Neuronal stem cell (in vitro differentiated cells): ENCODE measurements around the gene BPHL.
"Not testable (repeated sequence)": the region's sequence is repeated elsewhere in the genome, so short reads cannot be mapped to it uniquely, and the experiment has no call there.

Experiments used
- DNase-seq: peaks from one replicate; pipeline ENCODE4 v3.0.0-alpha.2; 2013; ENCODE audit warnings: low spot score
- H2AFZ ChIP-seq: one replicate; pipeline ENCODE4 v1.6.1; 2013; ENCODE audit warnings: mild to moderate bottlenecking, low read length, inconsistent platforms
- H2AK5ac ChIP-seq: 2 replicates; pipeline ENCODE4 v1.6.1; 2013; ENCODE audit warnings: low read depth, mild to moderate bottlenecking, inconsistent platforms, low read length, moderate library complexity, mixed read lengths
- H2BK120ac ChIP-seq: 2 replicates; pipeline ENCODE4 v1.6.1; 2013; ENCODE audit warnings: low read depth, mild to moderate bottlenecking, inconsistent platforms, low read length, moderate library complexity, mixed read lengths
- H2BK12ac ChIP-seq: one replicate; pipeline ENCODE4 v1.6.1; 2013; ENCODE audit warnings: low read length, inconsistent platforms
- H2BK15ac ChIP-seq: 2 replicates; pipeline ENCODE4 v1.6.1; 2013; ENCODE audit warnings: mild to moderate bottlenecking, low read length, inconsistent platforms, mixed read lengths
- H2BK5ac ChIP-seq: one replicate; pipeline ENCODE4 v1.6.1; 2013; ENCODE audit warnings: inconsistent platforms, mild to moderate bottlenecking, low read length, moderate library complexity
- H3K14ac ChIP-seq: one replicate; pipeline ENCODE4 v1.6.1; 2013; ENCODE audit warnings: low read length, inconsistent platforms
- H3K18ac ChIP-seq: 2 replicates; pipeline ENCODE4 v1.6.1; 2013; ENCODE audit warnings: low read length, inconsistent platforms
- H3K23ac ChIP-seq: 2 replicates; pipeline ENCODE4 v1.6.1; 2013; ENCODE audit warnings: low read depth, mild to moderate bottlenecking, mixed read lengths, low read length, inconsistent platforms; ENCODE audit not compliant: poor library complexity
- H3K27ac ChIP-seq: replicated peaks from 3 replicates; pipeline ENCODE4 v1.5.1; 2013; ENCODE audit warnings: low read length, inconsistent platforms
- H3K27me3 ChIP-seq, 3 experiments: 2 replicates each; pipeline ENCODE4 v1.6.1; 2013; ENCODE audit warnings: low read length in 3 of 3, mild to moderate bottlenecking in 2 of 3, inconsistent platforms in 1 of 3, low read depth in 1 of 3, mixed read lengths in 1 of 3, moderate library complexity in 1 of 3; ENCODE audit not compliant: control insufficient read depth in 3 of 3, insufficient read depth in 3 of 3
- H3K36me3 ChIP-seq, 2 donors: replicated peaks in 1 of 2; 2 replicates each; pipeline ENCODE4 v1.6.1; 2013; ENCODE audit warnings: low read length in 2 of 2; ENCODE audit not compliant: control insufficient read depth in 2 of 2, insufficient read depth in 2 of 2
- H3K4ac ChIP-seq: 2 replicates; pipeline ENCODE4 v1.6.1; 2013; ENCODE audit warnings: inconsistent platforms, mild to moderate bottlenecking, low read length, moderate library complexity
- H3K4me1 ChIP-seq, 2 donors: 1 replicate in 1 of 2; 2 replicates in 1 of 2; pipeline ENCODE4 v1.6.1; 2013; ENCODE audit warnings: low read length in 2 of 2, low read depth in 1 of 2; ENCODE audit not compliant: control insufficient read depth in 2 of 2, insufficient read depth in 1 of 2
- H3K4me2 ChIP-seq: one replicate; pipeline ENCODE4 v1.6.1; 2013; ENCODE audit warnings: mild to moderate bottlenecking, low read length, inconsistent platforms; ENCODE audit not compliant: insufficient read depth, poor library complexity, severe bottlenecking
- H3K4me3 ChIP-seq, 2 donors: 2 replicates each; pipeline ENCODE4 v1.5.1; 2013; ENCODE audit warnings: low read length in 2 of 2, mild to moderate bottlenecking in 2 of 2, inconsistent platforms in 1 of 2, moderate library complexity in 1 of 2
- H3K79me1 ChIP-seq: one replicate; pipeline ENCODE4 v1.6.1; 2013; ENCODE audit warnings: low read depth, mild to moderate bottlenecking, inconsistent platforms, low read length, moderate library complexity
- H3K9ac ChIP-seq: one replicate; pipeline ENCODE4 v1.6.1; 2013; ENCODE audit warnings: mild to moderate bottlenecking, low read depth, low read length, inconsistent platforms; ENCODE audit not compliant: poor library complexity
- H3K9me3 ChIP-seq, 2 donors: replicated peaks in 1 of 2; 2 replicates each; pipeline versions ENCODE3 to v1.6.1; 2013; ENCODE audit warnings: low read length in 2 of 2, mild to moderate bottlenecking in 2 of 2, inconsistent platforms in 1 of 2, low read depth in 1 of 2, mixed read lengths in 1 of 2, moderate library complexity in 1 of 2; ENCODE audit not compliant: control insufficient read depth in 2 of 2, insufficient read depth in 1 of 2
- H4K8ac ChIP-seq: one replicate; pipeline ENCODE4 v1.6.1; 2013; ENCODE audit warnings: low read depth, mild to moderate bottlenecking, inconsistent platforms, low read length, moderate library complexity
- H4K91ac ChIP-seq: one replicate; pipeline ENCODE4 v1.6.1; 2013; ENCODE audit warnings: low read length, low read depth, mild to moderate bottlenecking, inconsistent platforms; ENCODE audit not compliant: poor library complexity
- WGBS, 2 donors: extraction: QIAGEN DNeasy Blood & Tissue Kit; methylation state at CpG; one replicate each; pipeline ENCODE4 v1.1.7; 2013; ENCODE audit warnings: missing lambda C conversion rate in 2 of 2, mixed read lengths in 1 of 2; ENCODE audit not compliant: insufficient read length in 2 of 2, insufficient replicate concordance in 1 of 2; ENCODE audit errors: extremely low coverage in 2 of 2; 5-methylcytosine and 5-hydroxymethylcytosine counted together

BPHL gene

DNA sequence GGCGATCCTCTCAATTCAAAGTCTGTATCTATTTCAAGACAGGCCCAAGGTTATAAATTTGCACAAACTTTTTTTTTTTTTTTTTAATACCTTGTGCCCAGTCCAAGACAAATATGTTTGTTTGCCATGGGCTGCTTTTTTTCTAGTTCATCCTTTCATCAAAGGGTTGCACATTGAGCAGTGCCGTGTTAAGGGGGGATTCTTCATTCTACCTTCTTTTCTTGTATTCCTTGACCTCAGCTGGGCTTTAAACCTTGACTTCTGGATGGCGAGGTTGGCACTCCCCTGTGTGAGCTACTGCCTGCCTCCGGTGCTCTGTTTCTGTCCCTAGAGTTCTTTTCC is 42.8 kb upstream of the BPHL start:
- Histone ChIP-seq H3K27me3 (no peaks in the 10 kb centered on the region), H3K27ac (no peak overlapping the region), H2AFZ (no peak overlapping the region), H2AK5ac (no peak overlapping the region), H3K4me1 (peaks cover 9 to 12% of the 10 kb centered on the region in 2 donors), H3K79me1 (peaks cover 3% of the 10 kb centered on the region), H3K9me3 (no peaks in the 10 kb centered on the region), H3K9ac (no peak overlapping the region), H3K14ac (no peak overlapping the region), H2BK15ac (no peak overlapping the region), H3K4me2 (no peak overlapping the region), H4K8ac (no peak overlapping the region), H3K4ac (no peak overlapping the region), H3K36me3 (peaks cover 1 to 49% of the 10 kb centered on the region in 2 donors), H4K91ac (no peak overlapping the region), H3K4me3 (no peak overlapping the region), H3K18ac (peak overlapping the region; percentile 74), H3K23ac (no peak overlapping the region), H2BK120ac (no peak overlapping the region), H2BK5ac (no peak overlapping the region), H2BK12ac (no peak overlapping the region)
- DNase-seq = no peak
- no CpG with 5 or more reads among the region's 4 CpGs for WGBS, 2 donors

DNA sequence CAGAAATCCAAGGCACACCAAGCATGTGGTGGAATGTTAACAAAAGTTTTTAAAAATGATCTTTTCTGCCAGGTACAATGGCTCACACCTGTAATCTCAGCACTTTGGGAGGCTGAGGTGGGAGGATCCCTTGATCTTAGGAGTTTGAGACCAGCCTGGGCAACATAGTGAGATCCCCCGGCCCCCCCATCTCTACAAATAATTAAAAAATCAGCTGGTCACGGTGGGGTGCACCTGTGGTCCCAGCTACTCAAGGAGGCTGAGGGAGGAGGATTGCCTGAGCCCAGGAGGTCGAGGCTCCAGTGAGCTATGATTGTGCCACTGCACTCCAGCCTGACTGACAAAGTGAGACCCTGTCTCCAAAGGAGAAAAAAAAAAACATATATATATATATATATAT is 42.2 kb upstream of the BPHL start:
- no peaks in the 10 kb centered on the region for H3K27me3 ChIP-seq
- no peak overlapping the region for H2AK5ac ChIP-seq
- H4K8ac ChIP-seq = no peak overlapping the region
- no peak overlapping the region for H4K91ac ChIP-seq
- no peak overlapping the region for H2BK120ac ChIP-seq
- no peak overlapping the region for H3K27ac ChIP-seq
- H3K36me3 ChIP-seq = peaks cover 1 to 55% of the 10 kb centered on the region in 2 donors
- H3K4me1 ChIP-seq = peaks cover 11 to 12% of the 10 kb centered on the region in 2 donors
- H3K9ac ChIP-seq = no peak overlapping the region
- H3K18ac ChIP-seq = no peak overlapping the region
- no peak overlapping the region for H3K4me2 ChIP-seq
- no peak overlapping the region for H2BK12ac ChIP-seq
- no CpG with 5 or more reads among the region's 3 CpGs for WGBS, 2 donors
- no peak overlapping the region for H2AFZ ChIP-seq
- no peak overlapping the region for H3K23ac ChIP-seq
- H3K9me3 ChIP-seq = peaks cover 0 to 3% of the 10 kb centered on the region in 2 donors
- peaks cover 3% of the 10 kb centered on the region for H3K79me1 ChIP-seq
- H3K4me3 ChIP-seq = no peak overlapping the region
- H3K14ac ChIP-seq = no peak overlapping the region
- no peak for DNase-seq
- H3K4ac ChIP-seq = no peak overlapping the region
- H2BK5ac ChIP-seq = no peak overlapping the region
- no peak overlapping the region for H2BK15ac ChIP-seq

DNA sequence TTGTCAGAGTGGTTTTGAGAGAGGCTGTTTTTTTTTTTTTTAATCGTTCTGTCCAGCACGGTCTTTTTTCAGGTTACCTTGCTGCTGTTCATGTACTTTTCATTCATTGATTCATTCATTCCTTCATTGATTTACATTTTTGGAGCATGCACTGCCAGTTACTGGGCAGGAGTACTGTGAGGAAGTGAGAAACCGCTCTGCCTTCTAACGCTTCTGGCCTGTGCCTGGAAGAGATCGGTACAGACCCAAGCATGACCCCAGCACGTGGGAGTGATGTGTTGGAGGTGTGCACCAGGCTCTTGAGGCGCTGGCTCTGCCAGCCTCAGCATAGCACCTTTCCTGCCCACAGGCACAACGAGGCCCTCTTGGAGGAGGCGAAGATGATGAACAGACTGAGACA is 41.1 kb upstream of the BPHL start:
- no CpG with 5 or more reads among the region's 9 CpGs for WGBS, 2 donors
- H3K36me3 ChIP-seq = peaks cover 1 to 63% of the 10 kb centered on the region in 2 donors
- no peaks in the 10 kb centered on the region for H3K27me3 ChIP-seq

DNA sequence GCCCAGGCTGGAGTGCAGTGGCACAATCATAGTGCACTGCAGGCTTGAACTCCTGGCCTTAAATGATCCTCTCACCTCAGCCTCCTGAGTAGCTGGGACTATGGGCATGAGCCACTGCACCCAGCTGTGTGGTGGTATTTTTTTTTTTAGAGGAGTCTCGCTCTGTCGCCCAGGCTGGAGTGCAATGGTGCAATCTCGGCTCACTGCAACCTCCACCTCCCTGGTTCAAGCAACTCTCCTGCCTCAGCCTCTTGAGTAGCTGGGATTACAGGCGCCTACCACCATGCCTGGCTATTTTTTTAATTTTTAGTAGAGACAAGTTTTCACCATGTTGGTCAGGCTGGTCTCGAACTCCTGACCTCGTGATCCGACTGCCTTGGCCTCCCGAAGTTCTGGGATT is 39.6 kb upstream of the BPHL start:
- H2AK5ac ChIP-seq, H2BK15ac ChIP-seq, H2AFZ ChIP-seq, H4K8ac ChIP-seq, H3K4me2 ChIP-seq, H2BK5ac ChIP-seq, H3K27ac ChIP-seq, H3K79me1 ChIP-seq, H3K4ac ChIP-seq, H4K91ac ChIP-seq, H3K4me3 ChIP-seq, H2BK120ac ChIP-seq, H3K27me3 ChIP-seq, H3K9ac ChIP-seq, DNase-seq, H3K14ac ChIP-seq, H3K9me3 ChIP-seq, H3K18ac ChIP-seq, H3K23ac ChIP-seq, H2BK12ac ChIP-seq: not testable (repeated sequence)
- H3K36me3 ChIP-seq = peaks cover 10 to 69% of the 10 kb centered on the region in 2 donors
- peaks cover 12 to 17% of the 10 kb centered on the region in 2 donors for H3K4me1 ChIP-seq
- no CpG with 5 or more reads among the region's 8 CpGs for WGBS, 2 donors

More for the DNA sequence above, 41.1 kb upstream of the BPHL start:
- Histone ChIP-seq H2BK120ac (no peak overlapping the region), H2BK15ac (no peak overlapping the region), H3K4me1 (peaks cover 12 to 16% of the 10 kb centered on the region in 2 donors), H3K79me1 (peaks cover 3% of the 10 kb centered on the region), H3K4me2 (no peak overlapping the region), H4K8ac (no peak overlapping the region), H3K9ac (no peak overlapping the region), H2BK12ac (no peak overlapping the region), H2BK5ac (no peak overlapping the region), H3K9me3 (peaks cover 0 to 4% of the 10 kb centered on the region in 2 donors), H3K23ac (no peak overlapping the region), H2AK5ac (no peak overlapping the region), H3K4me3 (no peak overlapping the region), H3K14ac (no peak overlapping the region), H4K91ac (no peak overlapping the region), H3K18ac (no peak overlapping the region), H3K27ac (no peak overlapping the region), H3K4ac (no peak overlapping the region), H2AFZ (no peak overlapping the region)
- no peak for DNase-seq
